Muscle of leg (tissue), 11 donors: ENCODE measurements around the gene ZEB2. TPM values are rescaled to one million over a fixed set of nuclear protein-coding genes. Genes with fewer than 3 reads are reported as not detected.
A peak's percentile ranks its signal among the peaks of the same experiment; 100 is the strongest.

Source experiments
- DNase-seq: peaks from one replicate; pipeline ENCODE4 v3.0.0; 2013
- H3K27ac ChIP-seq: one replicate; pipeline ENCODE4 v1.5.1; 2013; ENCODE audit warnings: mild to moderate bottlenecking, low read length, control low read depth
- H3K27me3 ChIP-seq: one replicate; pipeline ENCODE4 v1.6.1; 2013; ENCODE audit warnings: low read length; ENCODE audit not compliant: control insufficient read depth, insufficient read depth
- H3K36me3 ChIP-seq: one replicate; pipeline ENCODE4 v1.6.1; 2013; ENCODE audit warnings: low read length; ENCODE audit not compliant: control insufficient read depth, insufficient read depth
- H3K4me1 ChIP-seq: one replicate; pipeline ENCODE4 v1.6.1; 2013; ENCODE audit warnings: low read length; ENCODE audit not compliant: control insufficient read depth, insufficient read depth
- H3K4me3 ChIP-seq: one replicate; pipeline ENCODE4 v1.5.1; 2013; ENCODE audit warnings: low read length, control low read depth
- H3K9me3 ChIP-seq: replicated peaks from 2 replicates; pipeline ENCODE4 v1.6.1; 2013; ENCODE audit warnings: low read depth, low read length; ENCODE audit not compliant: control insufficient read depth
- WGBS: methylation state at CpG from one replicate; pipeline ENCODE4 v1.1.5; 2013; ENCODE audit warnings: missing lambda C conversion rate; ENCODE audit not compliant: insufficient coverage; 5-methylcytosine and 5-hydroxymethylcytosine counted together
- polyA plus RNA-seq, 8 donors: library from polyadenylated mRNA; unstranded; fragments of 120-200 nt; gene quantifications; one replicate each; pipeline versions ENCODE4 v1.2.1 to v1.2.3, GENCODE V29; 2013; ENCODE audit warnings: inconsistent platforms in 1 of 8, low replicate concordance in 1 of 8; ENCODE audit not compliant: insufficient read length in 8 of 8, insufficient read depth in 1 of 8
- total RNA-seq: library from RNA; stranded (reverse); fragments of 120-200 nt; gene quantifications from one replicate; pipeline ENCODE4 v1.2.4, GENCODE V29; 2013

The ZEB2 gene
- total and polyA plus RNA-seq, 9 donors, result 90.0 to 163 (median 118) TPM

DNA sequence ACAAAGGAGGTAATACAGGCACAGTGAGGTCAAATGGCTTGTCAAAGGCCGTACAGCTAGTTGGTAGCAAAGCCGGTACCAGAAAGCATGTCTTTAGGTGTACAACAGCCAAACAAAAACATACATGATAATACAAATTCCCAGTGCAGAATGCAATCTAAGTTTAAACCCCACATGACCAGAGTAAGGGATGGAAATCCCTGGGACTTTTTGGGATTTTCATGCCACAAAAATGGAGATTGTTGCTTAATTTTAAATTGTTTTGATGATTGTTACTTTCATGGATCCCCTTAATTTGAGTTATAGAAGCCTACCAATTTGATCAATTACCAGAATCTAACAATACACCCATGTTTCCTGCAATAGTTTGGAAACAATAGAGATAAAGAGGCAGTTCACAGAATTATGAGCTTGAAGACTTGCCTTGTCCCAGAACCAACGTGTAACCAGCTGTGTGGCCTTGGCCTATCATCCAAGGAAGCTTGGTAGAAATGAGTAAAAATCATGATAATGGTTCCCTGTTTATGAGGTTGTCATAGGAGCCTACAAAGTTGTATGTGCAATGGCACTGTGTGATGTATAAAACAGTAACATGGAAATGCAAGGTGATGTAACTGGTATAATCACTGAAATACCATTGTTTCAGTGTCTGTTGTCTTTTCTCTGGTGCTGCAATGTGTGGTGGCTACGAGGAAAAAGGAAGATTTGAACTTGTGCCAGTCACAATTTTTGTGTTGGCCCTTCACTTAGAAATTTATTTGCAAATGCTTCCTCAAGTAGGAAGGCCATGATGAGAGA is 85.3 kb downstream of the ZEB2 start:
- WGBS, result 79% methylated on average over 2 of the region's 4 CpGs
- no peaks in the 10 kb centered on the region for H3K9me3 ChIP-seq
- H3K36me3 ChIP-seq, result peaks cover 11% of the 10 kb centered on the region
- peaks cover 11% of the 10 kb centered on the region for H3K4me1 ChIP-seq
- H3K27ac ChIP-seq, result no peak overlapping the region
- no peak for DNase-seq
- no peaks in the 10 kb centered on the region for H3K27me3 ChIP-seq
- no peak overlapping the region for H3K4me3 ChIP-seq

DNA sequence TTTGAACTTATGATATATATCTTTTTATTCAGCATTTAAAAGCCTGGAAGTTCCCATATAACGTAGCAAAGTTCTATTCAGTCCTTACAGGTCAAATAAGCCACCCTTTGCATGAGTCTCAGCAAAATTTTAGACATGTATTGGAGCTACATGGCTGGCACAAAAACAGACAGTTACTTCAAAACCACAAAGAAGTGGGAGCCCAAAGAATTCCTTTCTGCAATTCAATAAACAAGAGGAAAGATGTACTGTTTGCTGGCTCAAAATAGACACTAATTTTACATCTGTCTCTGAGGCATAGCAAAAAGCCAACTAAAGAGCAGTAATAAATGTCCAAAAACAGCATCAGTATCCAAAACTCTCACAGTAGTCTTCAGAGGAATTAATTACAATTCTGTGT is 87.0 kb downstream of the ZEB2 start:
- DNase-seq, result no peak
- H3K36me3 ChIP-seq, result peaks cover 20% of the 10 kb centered on the region
- peak overlapping the region; percentile 37 for H3K27ac ChIP-seq
- H3K9me3 ChIP-seq, result no peaks in the 10 kb centered on the region
- no peaks in the 10 kb centered on the region for H3K27me3 ChIP-seq
- H3K4me1 ChIP-seq, result peaks cover 9% of the 10 kb centered on the region
- H3K4me3 ChIP-seq, result no peak overlapping the region
- 60% methylated on average over 1 of the region's 1 CpG for WGBS

DNA sequence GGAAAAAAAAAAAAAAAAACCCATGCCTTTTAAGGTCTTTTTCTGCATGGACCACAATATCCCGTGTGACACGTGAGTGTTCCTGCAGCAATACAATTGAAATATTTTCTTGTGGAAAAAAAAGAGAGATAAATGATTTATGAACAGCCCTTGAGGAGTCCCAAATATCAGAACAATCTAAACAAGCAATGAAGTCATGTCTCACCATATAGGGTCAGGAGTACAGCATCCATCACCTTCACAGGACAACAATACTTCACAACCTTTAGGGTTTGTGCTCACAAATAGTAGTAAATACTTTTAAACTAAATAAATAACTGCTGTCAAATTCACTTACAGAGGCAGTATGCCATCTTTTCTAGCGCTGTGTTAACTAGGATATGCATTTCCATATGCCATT is 87.9 kb downstream of the ZEB2 start:
- Histone ChIP-seq H3K27me3 (no peaks in the 10 kb centered on the region), H3K36me3 (peaks cover 22% of the 10 kb centered on the region), H3K9me3 (no peaks in the 10 kb centered on the region), H3K27ac (peak overlapping the region; percentile 92), H3K4me1 (peaks cover 12% of the 10 kb centered on the region), H3K4me3 (no peak overlapping the region)
- no peak for DNase-seq
- WGBS, result 90% methylated on average over 1 of the region's 3 CpGs

DNA sequence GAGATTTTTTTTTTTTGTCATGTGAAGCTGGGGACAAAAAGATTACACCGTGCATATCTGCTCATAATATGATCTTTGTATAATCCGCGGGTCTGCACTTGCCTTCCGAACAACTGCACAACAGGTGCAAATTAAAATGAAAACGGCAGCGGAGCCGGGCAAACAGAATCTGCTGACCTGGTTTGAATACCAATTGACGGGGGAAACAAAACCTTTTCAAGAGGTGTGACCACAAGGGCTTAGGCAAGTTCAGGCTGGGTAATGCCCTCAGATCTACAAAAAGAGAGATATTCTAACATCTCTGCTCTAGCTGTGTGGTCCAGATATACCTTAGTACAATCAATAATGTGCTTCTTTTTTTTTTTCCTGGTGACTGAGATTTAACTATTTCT is 88.5 kb downstream of the ZEB2 start:
- H3K4me1 ChIP-seq, result peaks cover 13% of the 10 kb centered on the region
- peaks cover 25% of the 10 kb centered on the region for H3K36me3 ChIP-seq
- no peaks in the 10 kb centered on the region for H3K27me3 ChIP-seq
- no peaks in the 10 kb centered on the region for H3K9me3 ChIP-seq
- H3K4me3 ChIP-seq, result peak overlapping the region; percentile 14
- peak; percentile 78 for DNase-seq
- WGBS, result 20% methylated on average over 1 of the region's 8 CpGs
- peak overlapping the region; percentile 92 for H3K27ac ChIP-seq

DNA sequence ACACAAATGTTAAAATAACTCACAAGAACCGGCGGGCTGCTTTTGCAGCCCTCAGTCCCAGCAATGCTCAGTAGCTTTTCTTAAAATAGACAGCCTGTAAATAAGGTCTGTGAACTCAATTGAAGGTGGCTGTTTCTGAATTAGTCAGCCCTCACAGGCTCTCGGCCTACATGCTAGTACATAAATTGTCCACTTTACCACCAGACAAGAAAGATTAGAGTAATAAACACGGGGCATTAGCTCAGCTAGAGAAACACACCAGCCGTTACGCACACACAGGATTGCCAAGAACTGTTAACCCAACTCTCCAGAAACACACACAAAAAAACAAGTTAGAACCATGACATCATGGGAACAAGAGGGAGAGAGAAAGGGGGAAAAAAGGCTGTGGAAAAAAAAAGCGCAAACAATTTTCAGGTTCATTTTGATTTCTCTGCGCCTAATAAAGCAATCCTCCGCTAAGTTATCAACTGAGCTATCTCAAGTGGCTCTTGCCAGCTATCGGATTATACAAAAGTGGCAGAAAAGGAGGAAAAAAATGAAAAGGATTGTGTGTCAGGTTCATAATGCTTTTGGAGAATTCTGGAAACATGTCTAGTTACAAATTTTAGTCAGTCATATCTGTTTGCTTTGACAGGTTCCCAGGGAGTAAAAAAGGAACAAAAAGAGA is 89.1 kb downstream of the ZEB2 start:
- 68% methylated on average over 5 of the region's 10 CpGs for WGBS
- no peaks in the 10 kb centered on the region for H3K9me3 ChIP-seq
- no peaks in the 10 kb centered on the region for H3K27me3 ChIP-seq
- H3K4me1 ChIP-seq, result peaks cover 13% of the 10 kb centered on the region
- peaks cover 25% of the 10 kb centered on the region for H3K36me3 ChIP-seq
- peak overlapping the region; percentile 14 for H3K4me3 ChIP-seq
- H3K27ac ChIP-seq, result peak overlapping the region; percentile 92
- peak; percentile 86 for DNase-seq

DNA sequence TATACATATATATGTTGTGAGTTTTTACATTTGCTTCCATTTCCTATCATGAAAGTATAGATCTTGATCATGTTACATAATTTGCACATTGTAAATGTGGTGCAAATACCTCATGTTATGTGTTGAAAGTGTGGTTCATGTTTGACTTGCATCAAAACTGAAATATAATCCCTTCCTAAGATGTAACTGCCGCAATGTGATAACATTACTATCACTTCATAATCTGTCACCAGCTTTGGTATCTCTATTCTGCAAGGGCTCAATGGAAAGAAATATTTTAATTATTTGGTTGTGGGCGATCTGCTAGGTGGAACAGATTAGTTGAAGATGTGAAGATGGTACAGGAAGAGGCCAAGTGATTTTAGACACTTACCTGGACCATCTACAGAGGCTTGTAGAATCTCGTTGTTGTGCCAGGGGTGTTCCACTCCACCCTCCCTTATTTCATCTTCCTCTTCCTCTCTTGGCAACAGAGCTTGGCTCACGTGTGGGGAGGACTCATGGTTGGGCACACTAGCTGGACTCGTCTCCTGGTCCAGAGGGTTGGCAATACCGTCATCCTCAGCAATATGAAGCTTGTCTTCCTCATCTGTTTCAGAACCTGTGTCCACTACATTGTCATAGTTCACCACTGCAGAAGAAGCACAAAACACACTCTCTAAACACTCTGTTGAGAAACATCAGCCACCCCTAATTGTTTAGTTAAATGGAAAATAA is 90.4 kb downstream of the ZEB2 start:
- no peaks in the 10 kb centered on the region for H3K9me3 ChIP-seq
- no peaks in the 10 kb centered on the region for H3K27me3 ChIP-seq
- no peak overlapping the region for H3K4me3 ChIP-seq
- DNase-seq, result peak; percentile 33
- H3K4me1 ChIP-seq, result peaks cover 13% of the 10 kb centered on the region
- WGBS, result 92% methylated on average over 4 of the region's 6 CpGs
- peaks cover 18% of the 10 kb centered on the region for H3K36me3 ChIP-seq
- peak overlapping the region; percentile 92 for H3K27ac ChIP-seq

DNA sequence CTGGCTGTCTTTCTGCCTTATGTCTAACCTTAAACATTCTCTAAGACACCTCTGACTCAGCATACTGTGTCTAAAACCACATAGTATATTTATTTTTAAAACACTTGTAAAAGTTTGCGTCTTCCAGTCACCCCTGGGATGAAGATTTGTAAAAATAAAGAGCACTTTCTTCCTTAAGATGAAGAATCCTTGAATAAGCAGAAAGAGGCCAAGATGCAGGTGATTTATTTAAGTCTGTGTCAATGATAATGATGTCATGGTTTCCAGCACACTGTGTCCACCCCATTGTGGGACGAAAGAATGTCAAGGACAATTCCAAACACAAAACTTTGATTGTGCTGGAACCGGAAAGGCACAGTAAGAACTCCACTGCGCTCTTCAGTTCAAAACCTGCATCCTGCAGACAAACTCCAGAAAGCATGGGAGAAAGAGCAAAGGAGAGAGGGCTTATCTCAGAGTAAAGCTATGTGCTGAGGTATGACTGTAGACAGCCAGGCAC is 92.9 kb downstream of the ZEB2 start:
- no CpG with 5 or more reads among the region's 4 CpGs for WGBS
- Histone ChIP-seq H3K36me3 (peaks cover 23% of the 10 kb centered on the region), H3K4me1 (peaks cover 13% of the 10 kb centered on the region), H3K9me3 (no peaks in the 10 kb centered on the region), H3K4me3 (no peak overlapping the region), H3K27ac (peak overlapping the region; percentile 47), H3K27me3 (no peaks in the 10 kb centered on the region)
- DNase-seq, result peak; percentile 52

DNA sequence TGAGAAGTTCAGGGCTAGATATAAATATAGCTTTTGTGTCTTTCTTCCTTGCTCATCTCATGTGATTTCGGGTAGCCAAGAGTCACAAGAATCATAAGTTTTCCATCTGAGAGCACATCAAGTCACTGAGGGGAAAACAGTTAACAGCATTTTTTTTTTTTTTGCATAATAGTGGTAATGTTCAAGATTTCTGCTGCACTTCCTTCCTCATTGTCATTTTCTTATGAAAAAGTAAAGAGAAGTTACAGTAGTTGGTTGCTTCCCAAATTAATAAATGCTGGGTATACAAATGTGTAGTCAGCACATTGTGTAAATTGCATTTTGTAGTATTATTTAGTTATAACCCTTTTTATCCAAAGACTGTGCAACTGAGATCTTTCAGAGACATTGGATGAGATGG is 93.6 kb downstream of the ZEB2 start:
- Histone ChIP-seq H3K27ac (no peak overlapping the region), H3K36me3 (peaks cover 25% of the 10 kb centered on the region)
- no CpG with 5 or more reads among the region's 1 CpG for WGBS

DNA sequence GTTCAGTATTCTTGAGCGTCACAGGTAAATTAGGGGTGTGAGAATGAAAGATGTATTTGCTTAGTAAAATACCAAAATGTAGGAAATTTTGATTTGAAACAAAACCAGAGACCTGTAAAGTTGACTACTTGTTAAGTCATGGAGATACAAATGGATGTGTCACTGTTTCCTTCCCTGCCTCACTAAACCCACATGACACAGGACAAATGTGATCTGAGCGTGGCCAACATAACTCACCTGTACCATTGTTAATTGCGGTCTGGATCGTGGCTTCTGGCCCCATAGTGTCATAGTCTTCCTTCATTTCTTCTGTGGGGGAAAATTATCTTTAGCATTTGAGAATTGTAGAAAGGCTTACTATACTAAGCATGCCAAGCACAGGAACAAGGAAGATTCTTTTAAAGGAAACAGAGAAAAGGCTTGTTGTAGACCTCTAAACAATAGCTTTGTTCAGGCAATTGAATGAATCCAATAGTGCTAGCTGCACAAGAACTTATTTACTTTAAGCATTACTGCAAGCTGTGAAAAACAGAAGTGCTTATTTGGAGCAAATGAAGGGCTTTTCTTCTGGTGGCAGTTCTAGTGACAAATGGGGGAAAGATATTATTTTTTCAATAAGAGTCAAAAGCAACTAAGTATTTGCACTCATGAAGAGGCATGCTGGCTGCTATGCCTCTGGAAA is 95.2 kb downstream of the ZEB2 start:
- no peak for DNase-seq
- no peak overlapping the region for H3K4me3 ChIP-seq
- no peaks in the 10 kb centered on the region for H3K9me3 ChIP-seq
- H3K36me3 ChIP-seq, result peaks cover 36% of the 10 kb centered on the region
- no peak overlapping the region for H3K27ac ChIP-seq
- H3K4me1 ChIP-seq, result peaks cover 5% of the 10 kb centered on the region
- H3K27me3 ChIP-seq, result no peaks in the 10 kb centered on the region
- no CpG with 5 or more reads among the region's 4 CpGs for WGBS

More for the DNA sequence above, 93.6 kb downstream of the ZEB2 start:
- no peaks in the 10 kb centered on the region for H3K9me3 ChIP-seq
- H3K4me3 ChIP-seq, result no peak overlapping the region
- DNase-seq, result peak; percentile 64
- H3K27me3 ChIP-seq, result no peaks in the 10 kb centered on the region
- H3K4me1 ChIP-seq, result peaks cover 11% of the 10 kb centered on the region
